K562 (cell line): ENCODE results near the gene RAMAC. TPM values are rescaled to one million over a fixed set of nuclear protein-coding genes. Genes with fewer than 3 reads are reported as not detected.
"Not testable (repeated sequence)": the region's sequence is repeated elsewhere in the genome, so short reads cannot be mapped to it uniquely, and the experiment has no call there.

Experiments
- ATAC-seq: fragments of 200-7000 bp; cut with Tn5 transposase; 3 replicates; pipeline ENCODE4 v1.9.1; 2020; ENCODE audit warnings: moderate library complexity
- BruUV-seq: library from RNA; stranded (reverse); fragments of 400-500 nt; replicated peaks from 2 replicates; lab custom pipeline; 2021; lab: Mats Ljungman, UMichigan
- CTCF ChIA-PET: fragments of 300-600 bp; formaldehyde crosslinking; extraction: SDS; loops from one replicate; lab custom pipeline; 2021; ENCODE audit warnings: low intra/inter-chr PET ratio; lab: Yijun Ruan, JAX
- POLR2A ChIA-PET: fragments of 300-600, 350-650 bp; sonication (Branson Sonifier 250); formaldehyde crosslinking; extraction: SDS; loops from one replicate; lab custom pipeline; 2021; ENCODE audit warnings: antibody characterized with exemption, inconsistent platforms; lab: Yijun Ruan, JAX
- DNase-seq, 4 experiments: peaks; one replicate each; pipeline versions ENCODE4 v3.0.0 to v3.0.0-alpha.2; 2011 to 2018; ENCODE audit warnings: low spot score in 3 of 4, mixed read lengths in 3 of 4; ENCODE audit errors: extremely low read depth in 1 of 4
- FAIRE-seq: peaks from 2 replicates; lab custom pipeline; 2011; peaks lifted over from hg19 to GRCh38; lab: Jason Lieb, UNC
- H2AFZ ChIP-seq: 2 replicates; pipeline ENCODE4 v1.6.0; 2011; ENCODE audit warnings: low read depth, low read length, control low read depth, inconsistent platforms
- H3K27ac ChIP-seq: fragments of 200-600 bp; 3 replicates; pipeline ENCODE4 v1.8.0; 2011; ENCODE audit warnings: low read depth, mild to moderate bottlenecking, control low read depth, inconsistent platforms, low read length, moderate library complexity, mixed read lengths; ENCODE audit errors: extremely low read depth
- H3K27me3 ChIP-seq, 2 experiments: fragments of 300-600 bp in 1 of 2; 2 replicates in 1 of 2; 3 replicates in 1 of 2; pipeline versions ENCODE4 v1.6.0 to v1.8.0; 2011; ENCODE audit warnings: inconsistent platforms in 2 of 2, low read length in 2 of 2, mild to moderate bottlenecking in 1 of 2, mixed read lengths in 1 of 2, moderate library complexity in 1 of 2; ENCODE audit not compliant: control insufficient read depth in 2 of 2, insufficient read depth in 2 of 2
- H3K36me3 ChIP-seq: fragments of 300-600 bp; 3 replicates; pipeline ENCODE4 v1.8.0; 2011; ENCODE audit warnings: mild to moderate bottlenecking, low read length, inconsistent platforms; ENCODE audit not compliant: control insufficient read depth, insufficient read depth
- H3K4me1 ChIP-seq, 2 experiments: fragments of 200-600 bp in 1 of 2; replicated peaks in 1 of 2; 2 replicates in 1 of 2; 3 replicates in 1 of 2; pipeline versions ENCODE4 v1.5.1 to v1.8.0; 2011; ENCODE audit warnings: inconsistent platforms in 2 of 2, low read length in 2 of 2, mild to moderate bottlenecking in 1 of 2, mixed read lengths in 1 of 2, moderate library complexity in 1 of 2; ENCODE audit not compliant: control insufficient read depth in 2 of 2, insufficient read depth in 2 of 2
- H3K4me2 ChIP-seq: 2 replicates; pipeline ENCODE4 v1.6.1; 2011; ENCODE audit warnings: low read length, control low read depth, inconsistent platforms, mixed read lengths; ENCODE audit not compliant: insufficient read depth
- H3K4me3 ChIP-seq: fragments of 200-600 bp; sonication (generic), shearing (Covaris generic); 2 replicates; pipeline ENCODE4 v1.5.1; 2016; ENCODE audit warnings: control low read depth, inconsistent platforms
- H3K79me2 ChIP-seq: fragments of 200-600 bp; 3 replicates; pipeline ENCODE4 v1.8.0; 2011; ENCODE audit warnings: low read length, inconsistent platforms; ENCODE audit not compliant: control insufficient read depth, insufficient read depth
- H3K9ac ChIP-seq, 2 experiments: 2 replicates each; pipeline versions ENCODE4 v1.6.0 to v1.6.1; 2011; ENCODE audit warnings: low read depth in 2 of 2, low read length in 2 of 2, control low read depth in 1 of 2, inconsistent platforms in 1 of 2, mild to moderate bottlenecking in 1 of 2, mixed read lengths in 1 of 2; ENCODE audit not compliant: insufficient read depth in 1 of 2
- H3K9me1 ChIP-seq: one replicate; pipeline ENCODE4 v1.6.0; 2011; ENCODE audit warnings: inconsistent platforms, mild to moderate bottlenecking, low read length, moderate library complexity; ENCODE audit not compliant: control insufficient read depth, insufficient read depth
- H3K9me3 ChIP-seq: replicated peaks from 2 replicates; pipeline ENCODE4 v1.5.1; 2011; ENCODE audit warnings: low read depth, low read length, inconsistent platforms; ENCODE audit not compliant: control insufficient read depth, insufficient read depth
- H4K20me1 ChIP-seq: replicated peaks from 2 replicates; pipeline ENCODE4 v1.6.1; 2011; ENCODE audit warnings: low read length, inconsistent platforms, mixed read lengths; ENCODE audit not compliant: control insufficient read depth, insufficient read depth
- BCOR ChIP-seq: fragments of 450-650 bp; IDR thresholded peaks from 2 replicates; pipeline ENCODE4 v1.6.1; 2016
- MTA3 ChIP-seq: fragments of 450-650 bp; formaldehyde crosslinking; IDR thresholded peaks from 2 replicates; pipeline ENCODE4 v1.6.1; 2017; ENCODE audit warnings: mild to moderate bottlenecking, borderline replicate concordance
- NFATC3 ChIP-seq: fragments of 450-650 bp; IDR thresholded peaks from 2 replicates; pipeline ENCODE4 v1.6.1; 2017; ENCODE audit warnings: mild to moderate bottlenecking
- RAD21 ChIP-seq, 2 experiments: fragments of 250-450 bp in 1 of 2; fragments of 450-650 bp in 1 of 2; sonication (Bioruptor Pico) in 1 of 2; formaldehyde crosslinking in 1 of 2; IDR thresholded peaks in 1 of 2; conservative IDR thresholded peaks in 1 of 2; 2 replicates each; pipeline versions ENCODE4 v1.4.0 to v1.8.0; 2020 to 2022; ENCODE audit warnings: mild to moderate bottlenecking in 2 of 2, moderate library complexity in 1 of 2
- RBM15 ChIP-seq: fragments of 200-400 bp; formaldehyde crosslinking; IDR thresholded peaks from 2 replicates; pipeline ENCODE4 v1.6.1; 2018; ENCODE audit warnings: mild to moderate bottlenecking, low read length, moderate library complexity; ENCODE audit not compliant: insufficient read depth
- SMARCC2 ChIP-seq: fragments of 450-650 bp; IDR thresholded peaks from 2 replicates; pipeline ENCODE4 v1.6.1; 2017; ENCODE audit warnings: antibody characterized with exemption, moderate library complexity, mild to moderate bottlenecking, low read depth
- SREBF2 ChIP-seq: sonication (generic); formaldehyde crosslinking; IDR thresholded peaks from 2 replicates; pipeline ENCODE4 v1.4.0; 2020; ENCODE audit warnings: mild to moderate bottlenecking, missing genetic modification reagents
- STAT5B ChIP-seq: fragments of 250-450 bp; sonication (Bioruptor Pico); IDR thresholded peaks from 2 replicates; pipeline ENCODE4 v1.8.0; 2021; ENCODE audit warnings: mild to moderate bottlenecking, inconsistent platforms
- ZNF146 ChIP-seq: IDR thresholded peaks from one replicate; pipeline ENCODE4 v1.6.1; 2018; ENCODE audit warnings: missing compliant biosample characterization; ENCODE audit not compliant: unreplicated experiment
- ZNF354B ChIP-seq: fragments of 250-450 bp; sonication (Bioruptor Pico); IDR thresholded peaks from 2 replicates; pipeline ENCODE4 v1.4.0; 2020
- WGBS: fragments of 100-300 bp; shearing (Covaris generic); methylation state at CpG from one replicate; pipeline ENCODE4 v1.1.6; 2016; ENCODE audit warnings: low coverage, mixed read lengths; ENCODE audit not compliant: insufficient coverage; ENCODE audit errors: missing lambda C conversion rate; 5-methylcytosine and 5-hydroxymethylcytosine counted together
- in situ Hi-C: fragments of 300-500 bp; cut with MboI; formaldehyde crosslinking; loops from 4 replicates; pipeline ENCODE4 v1.15.0; 2018; ENCODE audit warnings: inconsistent platforms, mixed read lengths
- intact Hi-C: fragments of 100-400 bp; cut with micrococcal nuclease; formaldehyde crosslinking; loops from 2 replicates; pipeline ENCODE4 v1.14.2; 2022
- polyA plus RNA-seq, 8 experiments: library from polyadenylated mRNA; depleted of rRNA in 4 of 8; stranded (reverse) in 5 of 8; unstranded in 3 of 8; fragments of >200 nt; fragmentation: Nextera tagmentation in 2 of 8; fragmentation: Illumina TruSeq in 1 of 8; extraction: Ambion mirVana in 2 of 8; extraction: Trizol in 1 of 8; gene quantifications; 2 replicates each; pipeline versions ENCODE4 v1.2.1 to v1.2.3, GENCODE V29; 2011 to 2014; ENCODE audit warnings: inconsistent platforms in 1 of 8, missing spikeins in 1 of 8
- total RNA-seq, 7 experiments: library from RNA; depleted of rRNA in 6 of 7; stranded (reverse); fragments of >200 nt in 6 of 7; fragmentation: Illumina TruSeq in 2 of 7; extraction: Trizol in 2 of 7; gene quantifications; 2 replicates each; pipeline versions ENCODE4 v1.2.1 to v1.2.3, GENCODE V29; 2011 to 2021; ENCODE audit warnings: low replicate concordance in 1 of 7
- TF ChIP-seq, protein P1 (sequence below): sonication (generic); formaldehyde crosslinking; IDR thresholded peaks from 2 replicates; pipeline ENCODE4 v1.8.0; 2023; ENCODE audit warnings: mild to moderate bottlenecking, missing genetic modification reagents

Gene RAMAC
- total and polyA plus RNA-seq, 9 of the 15 experiments (the other 6 are each of a cell fraction or from before 2014, with no cell fraction given), result 26.9 to 108 (median 38.4) TPM

DNA sequence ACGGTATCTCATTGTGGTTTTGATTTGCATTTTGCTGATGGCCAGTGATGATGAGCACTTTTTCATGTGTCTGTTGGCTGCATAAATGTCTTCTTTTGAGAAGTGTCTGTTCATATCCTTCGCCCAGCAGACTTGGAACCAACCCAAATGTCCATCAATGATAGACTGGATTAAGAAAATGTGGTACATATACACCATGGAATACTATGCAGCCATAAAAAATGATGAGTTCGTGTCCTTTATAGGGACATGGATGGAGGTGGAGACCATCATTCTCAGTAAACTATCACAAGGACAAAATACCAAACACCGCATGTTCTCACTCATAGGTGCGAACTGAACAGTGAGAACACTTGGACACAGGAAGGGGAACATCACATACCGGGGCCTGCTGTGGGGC is 45.2 kb downstream of the RAMAC start:
- H3K27ac ChIP-seq, H2AFZ ChIP-seq, CTCF ChIA-PET, H4K20me1 ChIP-seq, DNase-seq, FAIRE-seq, H3K27me3 ChIP-seq, H3K4me2 ChIP-seq, H3K9me3 ChIP-seq, POLR2A ChIA-PET, H3K4me3 ChIP-seq, intact Hi-C loops, BruUV-seq, ATAC-seq, H3K9ac ChIP-seq, H3K4me1 ChIP-seq, H3K9me1 ChIP-seq, in situ Hi-C loops: not testable (repeated sequence)
- peaks cover 69% of the 10 kb centered on the region for H3K36me3 ChIP-seq
- H3K79me2 ChIP-seq, result peaks cover 67% of the 10 kb centered on the region
- TF ChIP-seq ZNF146 (CRISPR knock-in tag) (peak; percentile 70), BCOR (0 out of 2 replicates have a peak, but pooled peaks have one; percentile 16)
- WGBS, result 94% methylated on average over 6 of the region's 6 CpGs

DNA sequence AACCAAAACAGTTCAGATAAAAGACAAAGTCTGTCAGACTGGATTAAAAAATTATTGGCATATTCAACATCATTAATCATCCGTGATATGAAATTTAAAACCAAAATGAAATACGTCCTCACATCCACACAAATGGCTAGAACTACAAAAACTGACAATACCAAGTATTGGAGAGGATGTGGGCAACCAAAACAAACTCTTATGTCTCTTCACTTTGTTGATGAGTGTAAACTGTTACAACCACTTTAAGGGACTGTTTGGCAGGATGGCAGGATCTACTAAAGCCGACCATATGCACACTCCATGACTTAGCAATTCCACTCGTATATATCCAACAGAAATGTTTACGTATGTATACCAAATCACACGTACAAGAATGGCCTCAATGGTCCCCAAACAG is 50.2 kb downstream of the RAMAC start:
- H3K9me3 ChIP-seq, result no peaks in the 10 kb centered on the region
- FAIRE-seq, result no peak
- ChIA-PET CTCF (no interaction called here), POLR2A (no interaction called here)
- H4K20me1 ChIP-seq, result no peaks in the 10 kb centered on the region
- no peak overlapping the region for H2AFZ ChIP-seq
- ATAC-seq, result no peak
- H3K79me2 ChIP-seq, result peaks cover 94% of the 10 kb centered on the region
- no peak overlapping the region for H3K27ac ChIP-seq
- BruUV-seq, result no TSS peak
- H3K27me3 ChIP-seq, result no peaks in the 10 kb centered on the region
- in situ Hi-C loops, result no loop called here
- whole genome bisulfite sequencing, result 86% methylated on average over 6 of the region's 6 CpGs
- H3K36me3 ChIP-seq, result peaks cover 68% of the 10 kb centered on the region
- H3K4me1 ChIP-seq, result no peaks in the 10 kb centered on the region; a peak in 1 of 5 replicates
- H3K9me1 ChIP-seq, result no peaks in the 10 kb centered on the region
- DNase-seq, result no peak
- no peak overlapping the region for H3K4me2 ChIP-seq
- intact Hi-C loops, result no loop called here
- no peak overlapping the region for H3K9ac ChIP-seq
- no peak overlapping the region for H3K4me3 ChIP-seq
- TF ChIP-seq STAT5B (CRISPR knock-in tag) (no peak), RAD21 (CRISPR knock-in tag; conservative IDR thresholded peaks at IDR 0.05 in 1 of 2, IDR thresholded peaks at IDR 0.05 in 1 of 2) (no peak), RBM15 (no peak), SREBF2 (CRISPR knock-in tag) (no peak), NFATC3 (no peak), ZNF354B (CRISPR knock-in tag) (no peak), SMARCC2 (no peak), MTA3 (no peak)
- TF ChIP-seq, protein P1, sequence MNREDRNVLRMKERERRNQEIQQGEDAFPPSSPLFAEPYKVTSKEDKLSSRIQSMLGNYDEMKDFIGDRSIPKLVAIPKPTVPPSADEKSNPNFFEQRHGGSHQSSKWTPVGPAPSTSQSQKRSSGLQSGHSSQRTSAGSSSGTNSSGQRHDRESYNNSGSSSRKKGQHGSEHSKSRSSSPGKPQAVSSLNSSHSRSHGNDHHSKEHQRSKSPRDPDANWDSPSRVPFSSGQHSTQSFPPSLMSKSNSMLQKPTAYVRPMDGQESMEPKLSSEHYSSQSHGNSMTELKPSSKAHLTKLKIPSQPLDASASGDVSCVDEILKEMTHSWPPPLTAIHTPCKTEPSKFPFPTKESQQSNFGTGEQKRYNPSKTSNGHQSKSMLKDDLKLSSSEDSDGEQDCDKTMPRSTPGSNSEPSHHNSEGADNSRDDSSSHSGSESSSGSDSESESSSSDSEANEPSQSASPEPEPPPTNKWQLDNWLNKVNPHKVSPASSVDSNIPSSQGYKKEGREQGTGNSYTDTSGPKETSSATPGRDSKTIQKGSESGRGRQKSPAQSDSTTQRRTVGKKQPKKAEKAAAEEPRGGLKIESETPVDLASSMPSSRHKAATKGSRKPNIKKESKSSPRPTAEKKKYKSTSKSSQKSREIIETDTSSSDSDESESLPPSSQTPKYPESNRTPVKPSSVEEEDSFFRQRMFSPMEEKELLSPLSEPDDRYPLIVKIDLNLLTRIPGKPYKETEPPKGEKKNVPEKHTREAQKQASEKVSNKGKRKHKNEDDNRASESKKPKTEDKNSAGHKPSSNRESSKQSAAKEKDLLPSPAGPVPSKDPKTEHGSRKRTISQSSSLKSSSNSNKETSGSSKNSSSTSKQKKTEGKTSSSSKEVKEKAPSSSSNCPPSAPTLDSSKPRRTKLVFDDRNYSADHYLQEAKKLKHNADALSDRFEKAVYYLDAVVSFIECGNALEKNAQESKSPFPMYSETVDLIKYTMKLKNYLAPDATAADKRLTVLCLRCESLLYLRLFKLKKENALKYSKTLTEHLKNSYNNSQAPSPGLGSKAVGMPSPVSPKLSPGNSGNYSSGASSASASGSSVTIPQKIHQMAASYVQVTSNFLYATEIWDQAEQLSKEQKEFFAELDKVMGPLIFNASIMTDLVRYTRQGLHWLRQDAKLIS (CRISPR knock-in tag), result no peak
